GM21786 (cell line): Measurements from ENCODE around the gene DTX1.

Experiments
- ATAC-seq: cut with Tn5 transposase; IDR thresholded peaks from one replicate; pipeline ENCODE4 v1.9.1; 2021; ENCODE audit not compliant: unreplicated experiment

Gene DTX1

DNA sequence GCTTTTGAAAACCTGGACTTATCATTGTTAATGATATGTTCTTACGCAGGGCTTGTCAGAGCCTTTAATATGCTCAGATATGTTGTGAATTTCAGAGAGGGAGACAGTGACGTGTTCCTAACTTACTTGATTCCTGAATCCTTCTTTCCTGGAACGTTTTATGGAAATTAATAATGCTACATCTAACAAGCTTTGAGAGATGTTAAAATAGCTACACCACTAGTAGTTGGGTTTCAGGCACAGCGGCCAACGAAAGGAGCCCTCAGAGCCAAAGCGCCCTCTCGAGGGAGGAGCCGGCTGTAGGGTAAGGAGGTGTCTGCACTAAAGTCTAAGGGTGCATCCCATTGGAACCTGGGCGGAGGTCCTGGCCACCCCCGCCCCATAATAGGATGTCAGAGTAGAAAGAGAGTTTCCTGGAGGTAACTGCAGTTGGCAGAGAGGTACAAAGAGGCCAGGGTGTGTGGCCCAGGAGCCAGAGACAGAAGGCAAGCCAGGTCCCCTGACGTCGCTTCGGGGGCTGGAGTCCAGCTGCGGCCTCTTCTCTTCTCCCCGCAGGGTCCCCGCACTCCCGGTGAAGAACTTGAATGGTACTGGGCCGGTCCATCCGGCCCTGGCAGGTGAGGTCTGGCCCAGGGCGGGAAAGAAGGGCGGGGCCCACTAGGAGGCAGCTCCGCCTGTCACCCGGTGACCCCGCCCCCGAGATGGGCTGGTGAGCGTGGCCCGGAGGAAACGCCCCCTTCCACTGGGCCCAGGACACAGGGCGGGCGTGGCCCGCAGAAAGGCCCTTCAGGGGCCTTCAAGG lies 36.3 kb downstream of the DTX1 start:
- no peak for ATAC-seq

DNA sequence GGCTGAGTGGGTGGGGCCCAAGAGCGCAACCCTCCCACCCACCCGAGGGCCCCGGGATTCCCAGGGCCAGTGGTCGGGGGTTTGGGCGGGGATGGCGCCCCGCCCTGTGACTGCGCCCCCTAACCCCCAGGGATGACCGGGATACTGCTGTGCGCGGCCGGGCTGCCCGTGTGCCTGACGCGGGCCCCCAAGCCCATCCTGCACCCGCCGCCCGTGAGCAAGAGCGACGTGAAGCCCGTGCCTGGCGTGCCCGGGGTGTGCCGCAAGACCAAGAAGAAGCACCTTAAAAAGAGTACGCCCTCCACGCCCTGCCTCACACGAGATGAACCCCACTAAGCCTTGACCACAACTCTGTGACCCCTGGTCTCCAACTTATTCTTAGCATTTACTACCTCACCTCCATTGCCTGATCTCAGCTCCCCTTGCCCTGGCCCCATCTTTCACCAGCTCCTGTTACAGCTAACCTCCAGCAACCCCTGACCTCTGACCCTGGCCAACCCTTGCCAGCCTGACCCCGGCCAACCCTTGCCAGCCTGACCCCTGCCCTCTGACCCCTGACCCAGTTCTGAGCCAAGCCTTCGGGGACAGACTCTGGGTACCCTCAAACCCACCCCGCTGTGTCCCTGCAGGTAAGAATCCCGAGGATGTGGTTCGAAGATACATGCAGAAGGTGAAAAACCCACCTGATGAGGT lies 37.0 kb downstream of the DTX1 start:
- no peak for ATAC-seq

DNA sequence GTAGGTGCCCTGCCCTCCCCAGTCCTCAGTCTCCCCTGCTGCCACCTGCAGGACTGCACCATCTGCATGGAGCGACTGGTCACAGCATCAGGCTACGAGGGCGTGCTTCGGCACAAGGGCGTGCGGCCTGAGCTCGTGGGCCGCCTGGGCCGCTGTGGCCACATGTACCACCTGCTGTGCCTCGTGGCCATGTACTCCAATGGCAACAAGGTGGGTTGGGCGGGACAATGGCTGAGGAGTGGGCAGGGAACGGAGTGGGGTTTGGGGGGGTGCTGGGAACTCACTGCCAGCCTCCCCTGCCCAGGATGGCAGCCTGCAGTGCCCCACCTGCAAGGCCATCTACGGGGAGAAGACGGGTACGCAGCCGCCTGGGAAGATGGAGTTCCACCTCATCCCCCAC lies 38.2 kb downstream of the DTX1 start:
- no peak for ATAC-seq

DNA sequence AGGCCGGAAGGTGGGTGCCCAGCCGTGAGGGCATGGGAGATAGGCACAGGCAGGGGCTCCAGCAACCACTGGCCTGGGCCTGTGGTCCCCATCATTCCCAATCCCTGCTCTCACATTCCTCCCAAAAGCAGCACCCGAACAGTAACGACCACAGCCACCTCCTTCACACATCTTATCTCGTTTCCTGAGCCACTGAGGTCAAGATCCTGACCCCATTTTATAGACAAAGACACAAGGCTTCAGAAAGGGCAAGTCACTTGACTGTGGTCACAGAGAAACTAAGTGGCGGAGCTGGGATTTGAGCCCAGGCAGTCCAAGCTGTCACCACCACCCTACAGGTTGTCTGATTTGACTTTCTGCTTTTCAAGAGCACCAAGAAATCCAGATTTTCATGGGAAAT lies 38.9 kb downstream of the DTX1 start:
- no peak for ATAC-seq

DNA sequence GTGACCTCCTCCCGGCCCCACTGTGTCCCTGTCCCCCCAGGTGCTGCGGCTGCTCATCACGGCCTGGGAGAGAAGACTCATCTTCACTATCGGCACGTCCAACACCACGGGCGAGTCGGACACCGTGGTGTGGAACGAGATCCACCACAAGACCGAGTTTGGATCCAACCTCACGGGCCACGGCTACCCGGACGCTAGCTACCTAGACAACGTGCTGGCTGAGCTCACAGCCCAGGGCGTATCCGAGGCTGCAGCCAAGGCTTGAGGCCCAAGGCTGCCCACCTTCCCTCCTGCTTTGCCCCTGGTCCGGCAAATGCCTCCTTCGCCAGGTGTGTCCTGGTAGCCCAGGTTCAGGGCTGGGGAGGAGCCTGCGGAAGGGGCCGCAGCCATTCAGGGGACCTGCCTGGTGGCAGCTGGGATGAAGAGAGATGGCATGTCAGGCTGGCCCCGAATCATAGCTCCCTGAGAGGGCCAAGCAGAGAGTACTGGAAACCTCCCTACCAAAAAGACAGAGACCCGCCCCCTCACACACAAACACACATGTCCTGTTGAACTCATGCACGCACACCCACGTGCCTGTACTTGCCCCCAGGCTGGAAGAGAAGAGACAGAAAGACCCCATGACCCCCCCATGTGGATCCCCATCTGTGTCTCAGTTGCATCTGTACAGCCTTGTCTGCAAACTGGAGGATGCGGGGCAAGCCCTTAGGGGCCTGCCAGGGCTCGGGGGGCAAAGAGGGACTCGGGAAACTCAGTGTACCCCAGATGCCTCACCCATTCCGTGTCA lies 40.3 kb downstream of the DTX1 start:
- ATAC-seq: no peak

DNA sequence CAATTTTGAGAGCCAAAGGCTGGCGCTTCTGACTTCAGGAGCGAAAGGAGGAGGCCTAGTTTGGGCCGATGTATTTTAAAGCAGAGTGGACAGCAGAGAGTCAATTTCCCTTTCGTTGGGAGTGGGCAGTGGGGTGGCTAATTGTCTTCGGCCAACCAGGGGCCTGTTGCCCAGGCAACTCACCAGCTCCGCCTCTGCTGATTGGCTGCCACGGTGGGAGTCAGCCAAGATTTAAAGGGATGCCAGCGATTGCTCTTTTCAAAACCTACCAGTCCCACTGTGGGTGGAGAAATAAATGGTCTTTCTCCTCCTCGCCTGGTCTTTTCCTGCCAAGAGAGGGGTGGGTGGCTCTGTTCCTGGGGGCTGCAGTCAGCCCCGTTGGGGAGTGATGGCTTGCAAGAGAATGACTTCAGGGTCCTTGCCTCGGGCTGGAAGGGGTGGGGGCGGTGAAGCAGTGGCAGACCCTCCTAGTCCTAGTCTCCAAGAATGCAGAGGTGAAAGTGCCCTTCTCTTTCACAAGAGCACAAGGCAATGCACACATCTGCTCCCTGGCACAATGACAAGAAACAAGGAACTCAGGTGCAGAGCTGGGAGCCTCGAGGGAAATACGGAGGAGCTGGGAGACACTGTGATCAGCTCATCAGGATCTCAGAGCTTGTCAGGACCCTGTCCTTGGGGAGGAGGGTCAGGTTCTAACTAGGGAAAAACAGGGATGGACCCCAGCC lies 41.3 kb downstream of the DTX1 start:
- ATAC-seq: no peak

DNA sequence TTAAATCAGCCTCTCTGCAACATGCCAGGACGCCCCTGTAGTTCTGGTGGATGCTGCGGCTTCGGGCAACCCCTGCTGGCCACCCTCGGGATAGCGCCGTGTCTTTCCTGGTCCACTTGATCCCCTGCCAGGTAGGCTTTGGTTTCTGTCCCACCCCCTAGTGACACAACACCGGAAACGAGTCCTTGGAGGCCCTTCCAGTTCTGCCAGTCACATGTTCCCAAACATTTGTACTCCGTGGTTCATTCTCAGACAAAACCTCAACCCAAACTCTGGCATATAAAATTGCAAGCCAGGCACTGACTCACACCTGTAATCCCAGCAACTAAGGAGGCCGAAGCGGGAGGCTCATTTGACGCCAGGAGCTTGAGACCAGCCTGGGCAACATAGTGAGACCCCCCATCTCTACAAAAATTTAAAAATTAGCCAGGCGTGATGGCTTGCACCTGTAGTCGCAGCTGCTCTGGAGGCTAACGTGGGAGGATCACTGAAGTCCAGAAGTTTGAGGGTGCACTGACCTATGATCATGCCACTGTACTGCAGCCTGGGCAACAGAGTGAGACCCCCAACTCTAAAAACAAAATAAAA lies 42.0 kb downstream of the DTX1 start:
- ATAC-seq: no peak

DNA sequence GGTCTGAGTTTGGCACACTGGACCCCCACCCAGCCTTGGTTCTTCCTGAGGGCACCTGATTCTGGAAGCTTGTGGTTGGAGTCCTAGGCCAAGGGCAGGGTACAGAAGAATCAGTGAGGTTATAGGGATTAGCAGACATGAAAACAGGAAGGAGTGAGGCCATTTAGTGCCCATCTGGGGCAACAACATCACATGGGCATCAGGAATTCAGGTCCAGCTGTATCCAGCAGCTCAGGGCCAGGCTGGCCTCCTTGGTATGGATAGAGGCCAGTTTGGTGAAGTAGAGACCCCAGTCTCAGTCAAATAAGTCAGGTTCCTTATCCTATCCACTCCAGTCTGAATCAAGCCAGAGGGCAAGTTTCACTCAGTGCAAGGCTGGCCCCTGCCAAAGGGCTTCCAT lies 42.8 kb downstream of the DTX1 start:
- ATAC-seq: no peak

DNA sequence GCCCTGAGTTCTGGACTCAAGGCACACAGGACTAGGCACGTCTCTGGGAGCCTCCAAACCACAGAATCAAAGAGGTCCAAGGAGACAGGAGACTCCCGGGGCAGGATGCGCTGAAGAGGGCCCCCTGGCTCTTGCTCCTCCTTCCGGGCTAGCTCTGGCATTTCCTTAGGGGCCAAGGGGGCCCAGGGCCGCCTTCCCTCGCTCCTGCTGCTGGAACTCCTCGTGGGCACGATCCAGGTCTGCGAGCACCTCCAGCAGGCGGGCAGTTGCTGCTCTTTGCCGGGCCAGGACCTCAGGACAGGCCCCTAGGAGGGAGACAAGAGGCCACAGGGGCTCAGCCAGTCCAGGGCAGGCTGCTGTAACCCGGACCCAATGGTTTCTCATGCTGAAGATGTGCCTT lies 43.2 kb downstream of the DTX1 start:
- no peak for ATAC-seq

DNA sequence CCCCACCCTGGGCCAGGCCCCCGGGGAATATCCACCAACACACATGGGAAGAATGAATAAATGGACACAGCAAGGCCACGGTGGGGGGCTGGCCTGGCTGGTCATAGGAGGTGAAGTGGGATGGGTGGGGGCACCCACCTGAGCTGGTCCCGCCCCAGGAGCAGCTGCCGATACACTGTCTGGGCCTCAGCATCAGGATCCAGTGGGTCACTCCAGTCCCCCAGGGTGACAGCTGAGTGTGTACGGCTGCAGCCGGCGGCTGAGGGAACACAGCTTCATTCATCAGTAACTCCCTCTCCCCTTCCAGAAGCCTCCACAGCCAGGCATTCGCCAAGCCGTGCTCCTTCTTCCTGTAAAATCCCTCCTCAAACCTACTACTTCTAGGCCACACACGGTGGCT lies 45.2 kb downstream of the DTX1 start:
- no peak for ATAC-seq

DNA sequence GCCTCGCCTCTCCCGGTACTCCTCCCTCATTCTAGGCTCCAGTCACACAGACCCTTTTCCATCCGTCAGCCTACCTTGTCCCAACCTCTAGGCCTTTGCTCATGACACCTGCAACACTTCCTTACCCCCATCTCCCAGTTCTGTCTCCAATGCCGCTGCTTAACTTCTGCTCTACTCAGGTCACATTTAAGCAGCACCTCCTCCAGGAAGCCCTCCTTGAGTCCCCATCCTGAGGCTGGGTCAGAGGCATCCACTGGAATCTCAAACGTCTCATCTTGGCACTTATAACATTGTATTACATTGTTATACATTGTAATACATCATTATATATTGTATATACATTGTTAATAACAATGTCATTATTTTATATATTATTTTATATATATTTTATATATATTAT lies 46.3 kb downstream of the DTX1 start:
- ATAC-seq: no peak

DNA sequence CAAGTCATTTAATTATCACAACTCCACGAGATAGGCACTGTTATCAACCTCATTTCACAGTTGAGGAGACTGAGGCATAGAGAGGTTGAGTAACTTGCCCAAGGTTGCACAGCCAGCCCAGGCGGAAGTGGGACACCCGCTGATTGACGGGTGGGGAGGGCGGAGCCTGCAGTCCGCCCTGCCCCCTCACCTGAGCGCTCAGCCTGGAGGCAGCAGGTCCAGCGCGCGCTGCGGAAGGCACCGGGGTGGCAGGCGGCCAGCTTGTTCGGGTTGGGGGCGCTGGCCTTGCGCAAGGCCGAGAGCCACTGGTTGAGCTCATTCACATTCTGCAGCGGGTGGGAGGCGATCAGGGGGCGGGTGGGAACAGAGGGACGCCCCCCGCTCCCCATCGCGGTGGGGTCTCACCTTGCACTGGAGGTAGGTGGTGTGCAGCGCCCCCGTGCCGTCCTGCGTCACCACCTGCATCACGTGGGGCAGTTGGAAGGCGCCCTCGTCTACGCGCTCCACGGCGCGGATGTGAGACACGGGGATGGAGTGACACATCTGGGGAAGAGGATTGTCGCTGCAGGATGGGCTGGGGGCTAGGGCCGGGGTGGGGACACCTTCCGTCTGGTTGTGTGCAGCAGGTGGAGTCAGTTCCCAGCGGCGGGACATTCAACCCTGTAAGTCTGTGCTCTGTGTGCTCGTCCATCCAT lies 47.4 kb downstream of the DTX1 start:
- no peak for ATAC-seq

DNA sequence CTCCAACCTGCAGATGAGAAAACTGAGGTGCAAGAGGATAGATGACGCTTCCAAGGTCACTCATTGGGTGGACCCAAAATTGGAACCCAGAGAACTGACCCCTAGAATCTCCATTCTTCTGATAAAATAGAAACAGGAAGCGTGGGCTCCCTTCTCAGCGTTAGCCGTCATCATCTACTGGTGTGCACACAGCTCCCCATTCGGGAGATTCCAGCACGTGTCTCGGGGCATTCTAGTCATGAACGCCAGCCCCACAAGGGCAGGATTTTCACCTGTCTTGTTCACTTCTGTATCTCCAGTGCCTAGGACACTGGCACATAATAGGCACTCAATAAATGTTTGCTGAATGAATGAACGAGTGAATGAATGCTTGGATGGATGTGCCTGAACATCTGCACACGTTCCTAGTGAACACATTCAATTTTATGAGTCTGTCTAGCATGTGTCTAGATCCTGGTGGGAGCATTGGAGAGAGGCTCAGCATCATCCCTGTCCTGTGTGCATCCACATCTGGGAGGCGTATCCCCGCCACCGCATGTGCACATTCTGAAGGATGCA lies 48.5 kb downstream of the DTX1 start:
- ATAC-seq: no peak

DNA sequence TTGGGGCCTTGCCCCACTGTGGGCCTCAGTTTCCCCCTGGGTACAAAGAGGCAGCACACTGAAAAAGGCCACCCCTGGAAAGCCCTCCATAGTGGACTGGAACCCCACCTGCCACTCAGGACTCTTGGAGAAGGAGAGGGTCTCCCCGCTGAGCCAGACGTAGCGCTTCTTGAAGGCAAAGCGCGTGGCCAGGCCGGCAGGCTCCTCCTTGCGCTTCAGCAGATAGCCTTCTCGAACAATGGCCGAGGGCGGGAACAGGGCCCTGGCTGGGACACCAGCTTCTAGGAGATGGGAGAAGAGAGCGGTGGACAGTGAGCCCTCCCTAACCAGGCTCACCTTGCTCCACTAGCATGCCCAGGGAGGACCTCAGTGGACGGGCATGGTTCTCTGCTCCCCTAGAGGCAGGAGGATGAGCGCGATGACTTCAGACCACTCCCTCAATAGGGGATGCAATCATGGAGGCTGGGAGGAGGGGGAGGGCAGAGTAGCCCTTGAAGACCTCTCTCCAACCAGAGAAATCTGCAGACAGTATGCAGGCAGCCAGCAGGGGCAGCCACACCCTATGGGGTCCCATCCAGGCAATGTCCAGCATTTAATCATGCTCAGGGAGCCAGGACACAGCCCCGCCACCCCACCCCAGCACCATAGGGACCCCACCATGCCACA lies 49.2 kb downstream of the DTX1 start:
- no peak for ATAC-seq

DNA sequence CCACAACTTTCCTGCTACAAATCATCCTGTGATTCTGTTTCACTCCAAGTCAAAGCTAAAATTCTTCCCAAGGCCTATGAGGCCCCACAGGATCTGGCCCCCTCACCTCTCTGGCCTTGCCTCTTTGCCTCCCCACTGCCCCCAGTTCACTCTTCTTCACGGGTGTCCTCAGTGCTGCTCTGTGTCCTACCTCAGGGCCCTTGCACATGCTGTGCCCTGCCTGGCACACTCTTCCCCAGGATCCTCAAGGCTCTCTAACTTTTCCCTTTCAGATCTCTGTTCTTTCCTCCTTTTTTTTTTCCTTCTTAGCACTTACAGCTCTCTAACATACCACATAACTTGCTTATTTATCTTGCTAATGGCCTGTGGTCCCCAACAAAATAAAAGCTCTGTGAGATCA lies 49.8 kb downstream of the DTX1 start:
- ATAC-seq: no peak

DNA sequence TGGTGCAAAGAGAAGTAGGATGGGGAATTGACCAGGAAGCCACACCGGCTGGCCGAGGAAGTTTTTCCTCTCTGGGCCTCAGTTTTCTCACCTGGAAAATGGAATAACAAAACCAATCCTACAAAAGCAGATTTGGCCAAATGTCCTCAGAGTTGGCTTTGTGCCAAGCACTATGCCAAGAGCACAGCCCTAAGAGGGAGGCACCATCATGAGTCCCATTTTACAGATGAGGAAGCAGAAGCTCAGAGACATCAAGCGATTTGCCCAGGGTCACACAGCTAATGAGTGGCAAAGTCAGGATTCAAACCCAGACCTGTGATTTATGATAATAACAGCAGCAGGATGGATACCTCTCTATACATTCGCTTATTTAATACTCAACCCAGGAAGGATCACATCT lies 51.8 kb downstream of the DTX1 start:
- ATAC-seq: no peak

DNA sequence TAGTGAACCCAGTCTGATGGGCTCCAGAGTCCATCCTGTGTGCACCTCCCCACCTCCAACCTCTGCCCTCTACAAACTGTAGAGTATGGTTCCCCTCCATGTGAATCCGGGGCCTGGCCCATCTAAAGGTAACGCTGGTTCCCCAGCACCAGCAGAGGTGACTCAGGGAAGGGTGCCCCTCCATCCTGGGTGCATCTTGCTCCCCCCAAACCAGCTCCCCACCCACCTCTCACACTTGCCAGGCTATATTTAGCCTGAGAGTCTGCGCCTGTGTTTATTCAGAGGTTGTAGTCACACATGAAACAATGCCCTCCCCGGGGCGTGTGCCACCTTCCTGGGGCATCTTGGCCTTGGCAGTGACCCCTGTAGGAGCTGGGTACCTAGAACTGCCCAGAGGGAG lies 52.8 kb downstream of the DTX1 start:
- no peak for ATAC-seq

DNA sequence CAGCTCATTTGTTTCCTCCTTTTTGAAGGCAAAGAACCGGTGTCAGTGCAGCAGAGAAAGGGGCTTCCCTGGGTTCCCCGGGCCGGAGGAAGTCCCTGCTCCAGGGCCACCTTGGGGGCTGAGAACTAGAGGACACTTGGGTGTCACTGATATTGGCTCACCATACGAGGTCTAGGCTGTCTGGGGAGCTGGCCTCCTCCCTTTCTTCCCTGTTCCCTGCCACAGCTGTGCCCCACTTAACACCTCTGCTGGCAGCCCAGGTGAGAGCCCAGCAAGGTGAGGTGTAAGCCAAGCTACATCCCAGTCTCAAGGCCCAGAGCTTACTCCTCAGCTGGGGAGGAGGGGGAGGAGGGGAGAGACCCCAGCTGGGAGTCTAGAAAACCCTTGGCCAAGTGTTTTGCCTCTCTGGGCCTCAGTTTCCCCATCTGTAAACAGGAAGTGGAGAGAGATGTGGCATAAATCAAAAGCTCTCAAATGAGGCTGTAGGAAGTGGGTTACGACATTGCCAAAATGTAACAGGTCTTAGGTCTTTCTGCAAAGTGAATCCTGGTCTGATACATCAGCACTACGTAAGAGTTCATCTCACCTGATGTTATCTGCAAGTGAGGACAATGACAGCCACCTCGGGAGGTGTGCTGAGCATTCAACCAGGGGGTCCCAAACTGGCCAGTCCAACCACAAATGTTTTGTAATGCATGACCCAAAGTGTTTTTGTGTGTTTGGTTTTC lies 53.5 kb downstream of the DTX1 start:
- ATAC-seq: no peak

DNA sequence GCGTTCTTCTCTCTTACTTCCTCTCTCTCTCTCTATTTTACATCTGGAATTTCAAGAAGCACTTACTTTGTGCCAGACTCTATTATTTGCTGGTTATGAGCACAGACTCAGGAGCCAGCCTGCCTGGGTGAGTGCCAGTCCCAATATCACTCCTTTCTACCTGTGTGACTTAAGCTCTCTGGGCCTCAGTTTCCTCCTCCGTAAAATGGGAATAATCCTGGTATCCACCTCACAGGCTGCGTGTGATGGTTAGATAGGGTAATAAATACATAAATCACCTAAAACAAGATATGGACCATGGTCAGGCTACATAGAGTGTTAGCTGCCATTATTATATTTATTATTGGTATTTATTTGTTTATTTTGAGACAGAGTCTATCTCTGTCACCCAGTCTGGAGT lies 54.7 kb downstream of the DTX1 start:
- ATAC-seq: no peak
